GM23338 (cell line): ENCODE data around the gene SULF2.

ENCODE experiments used
- CREB1 ChIP-seq: fragments of 250-450 bp; sonication (Bioruptor Pico); IDR thresholded peaks from 2 replicates; pipeline ENCODE4 v1.5.0; 2020; ENCODE audit warnings: low read depth, mild to moderate bottlenecking, moderate library complexity
- CTCF ChIP-seq, 2 experiments: fragments of 200-600 bp in 1 of 2; sonication (generic) in 1 of 2; conservative IDR thresholded peaks; 2 replicates each; pipeline versions ENCODE4 v1.5.1 to v1.6.1; 2016 to 2017; ENCODE audit warnings: antibody characterized with exemption in 2 of 2, low read depth in 2 of 2, mild to moderate bottlenecking in 2 of 2, moderate library complexity in 1 of 2
- ETS1 ChIP-seq: IDR thresholded peaks from 2 replicates; pipeline ENCODE4 v1.6.1; 2016; ENCODE audit warnings: antibody characterized with exemption
- EZH2 ChIP-seq: fragments of 200-600 bp; sonication (generic); IDR thresholded peaks from one replicate; pipeline ENCODE4 v1.8.0; 2017; ENCODE audit warnings: antibody characterized with exemption, mild to moderate bottlenecking, low read depth; ENCODE audit not compliant: unreplicated experiment
- EZH2phosphoT487 ChIP-seq: fragments of 200-600 bp; sonication (generic); IDR thresholded peaks from one replicate; pipeline ENCODE4 v1.8.1; 2018; ENCODE audit warnings: antibody characterized with exemption; ENCODE audit not compliant: unreplicated experiment
- JUNB ChIP-seq: IDR thresholded peaks from one replicate; pipeline ENCODE4 v1.6.1; 2016; ENCODE audit warnings: antibody characterized with exemption; ENCODE audit not compliant: unreplicated experiment
- POLR2AphosphoS5 ChIP-seq: IDR thresholded peaks from 2 replicates; pipeline ENCODE4 v1.6.1; 2016; ENCODE audit warnings: antibody characterized with exemption, low read depth
- REST ChIP-seq: IDR thresholded peaks from one replicate; pipeline ENCODE4 v1.6.1; 2018; ENCODE audit warnings: antibody characterized with exemption; ENCODE audit not compliant: unreplicated experiment
- STAT1 ChIP-seq: IDR thresholded peaks from one replicate; pipeline ENCODE4 v1.6.1; 2016; ENCODE audit warnings: antibody characterized with exemption; ENCODE audit not compliant: unreplicated experiment
- ZNF114 ChIP-seq: fragments of 250-450 bp; sonication (Bioruptor Pico); IDR thresholded peaks from 2 replicates; pipeline ENCODE4 v1.5.0; 2020; ENCODE audit warnings: mild to moderate bottlenecking, moderate library complexity

- TF ChIP-seq POLR2AphosphoS5 (no peak), EZH2 (no peak), CTCF (conservative IDR thresholded peaks at IDR 0.05; ENCODE audit: low read depth in 2 of 2) (no peak), REST (no peak), EZH2phosphoT487 (no peak), CREB1 (CRISPR knock-in tag) (no peak), STAT1 (no peak), ETS1 (no peak), ZNF114 (CRISPR knock-in tag) (no peak), JUNB (no peak)
Observed at GRCh38 chr20:47816487-47817451, 31.5 kb upstream of the SULF2 start.
